ENCODE data around the gene PLVAP. TPM values are rescaled to one million over a fixed set of nuclear protein-coding genes. Genes with fewer than 3 reads are reported as not detected.
A peak's percentile ranks its signal among the peaks of the same experiment; 100 is the strongest.

Gene PLVAP
- total and polyA plus RNA-seq, 9 of the 15 experiments (the other 6 are each of a cell fraction or from before 2014, with no cell fraction given), result 0.09 to 0.84 (median 0.51) TPM; not detected in 4

- Histone ChIP-seq H3K27ac (ENCODE audit: extremely low read depth, low read depth, low read length) (no peak overlapping the region), H3K4me2 (ENCODE audit: insufficient read depth, low read length) (peak overlapping the region; percentile 76; the same call in 1 of the 2 replicates), H3K9me3 (replicated peaks; ENCODE audit: control insufficient read depth, insufficient read depth, low read depth, low read length) (no peaks in the 10 kb centered on the region; the same call in 1 of the 2 replicates), H3K9ac (ENCODE audit: insufficient read depth in 1 of 2, low read depth in 2 of 2, low read length in 2 of 2) (no peak overlapping the region), H3K36me3 (ENCODE audit: control insufficient read depth, insufficient read depth, low read length) (peaks cover 21% of the 10 kb centered on the region; the same call in 1 of the 3 replicates), H4K20me1 (replicated peaks; ENCODE audit: control insufficient read depth, insufficient read depth, low read length) (no peaks in the 10 kb centered on the region; the same call in 1 of the 2 replicates), H2AFZ (ENCODE audit: low read depth, low read length) (peak overlapping the region; percentile 90; the same call in 1 of the 2 replicates), H3K9me1 (ENCODE audit: control insufficient read depth, insufficient read depth, low read length) (no peaks in the 10 kb centered on the region), H3K79me2 (ENCODE audit: control insufficient read depth, insufficient read depth, low read length) (peaks cover 24% of the 10 kb centered on the region), H3K4me3 (no peak overlapping the region), H3K27me3 (ENCODE audit: control insufficient read depth in 2 of 2, insufficient read depth in 2 of 2, low read length in 2 of 2) (no peaks in the 10 kb centered on the region), H3K4me1 (replicated peaks in 1 of 2; ENCODE audit: control insufficient read depth in 2 of 2, insufficient read depth in 2 of 2, low read length in 2 of 2) (peaks cover 29 to 71% of the 10 kb centered on the region in 2 experiments; a peak in 4 of 5 replicates)
- TF ChIP-seq CREB3L1 (IDR thresholded peaks at IDR 0.05; ENCODE audit: borderline replicate concordance, low read depth), result peak; percentile 97; the same call in 1 of the 2 replicates
- TF ChIP-seq ZHX1 (conservative IDR thresholded peaks at IDR 0.05; ENCODE audit: low read length), result 0 out of 2 replicates have a peak, but pooled peaks have one; percentile 50
- TF ChIP-seq PHF20 (IDR thresholded peaks at IDR 0.05; ENCODE audit: partially characterized antibody), result peak; percentile 11
- peak; percentile 86 for TF ChIP-seq ZKSCAN1 (IDR thresholded peaks at IDR 0.05; ENCODE audit: low read depth, low read length)
- no peak for TF ChIP-seq ARHGAP35 (IDR thresholded peaks at IDR 0.05; ENCODE audit: partially characterized antibody)
- TF ChIP-seq ZKSCAN8 (CRISPR knock-in tag; IDR thresholded peaks at IDR 0.05), result peak; percentile 81; the same call in 1 of the 2 replicates
- TF ChIP-seq HNRNPH1 (optimal IDR thresholded peaks at IDR 0.05; ENCODE audit: low read depth, low read length), result no peak
- TF ChIP-seq SNIP1 (IDR thresholded peaks at IDR 0.05; ENCODE audit: low read depth), result no peak
- TF ChIP-seq SLC30A9 (CRISPR knock-in tag; IDR thresholded peaks at IDR 0.05), result no peak
- TF ChIP-seq NFIX (CRISPR knock-in tag; IDR thresholded peaks at IDR 0.05; ENCODE audit: low read depth), result 0 out of 2 replicates have a peak, but pooled peaks have one; percentile 13
- TF ChIP-seq NFIC (IDR thresholded peaks at IDR 0.05), result peak; percentile 92
- FAIRE-seq, result no peak
- no TSS peak for BruUV-seq (replicated peaks)
- DNase-seq (ENCODE audit: extremely low read depth in 1 of 4, low spot score in 3 of 4), result peak in 1 of 4 experiments; percentile 45
- whole genome bisulfite sequencing (ENCODE audit: insufficient coverage, low coverage, missing lambda C conversion rate), result 63% methylated on average over 10 of the region's 10 CpGs
- intact Hi-C loops (cut with micrococcal nuclease), result loop anchor here (2.0 kb wide), 1 partner anchor 43 kb away; no protein-coding TSS in a partner anchor
- in situ Hi-C loops (cut with MboI), result no loop called here
- CTCF ChIA-PET (ENCODE audit: low intra/inter-chr PET ratio), result no interaction called here
- POLR2A ChIA-PET, result interaction anchor here (0.9 to 7.9 kb wide), 5 partner anchors 10 to 113 kb away, joined by 3 to 78 read pairs (median 7); partner anchors contain the start of genes DDA1 and TMEM221
- no peak for ATAC-seq
Measured at GRCh38 chr19:17335575-17335974, 41.6 kb downstream of the PLVAP start.

Data from K562 (cell line).